SU-DHL-6 (cell line): Measurements from ENCODE around the gene SAMD4B.

Source experiments
- CTCF ChIP-seq: fragments of 200-600 bp; sonication (generic); IDR thresholded peaks from one replicate; pipeline ENCODE4 v1.5.1; 2017; ENCODE audit warnings: antibody characterized with exemption, mild to moderate bottlenecking, low read length, moderate library complexity; ENCODE audit not compliant: insufficient read depth, poor library complexity, severe bottlenecking
- EZH2phosphoT487 ChIP-seq: fragments of 200-600 bp; sonication (generic), shearing (Covaris generic); conservative IDR thresholded peaks from 2 replicates; pipeline ENCODE4 v1.6.1; 2018; ENCODE audit warnings: mild to moderate bottlenecking, antibody characterized with exemption, low read length, moderate library complexity, mixed read lengths

- TF ChIP-seq CTCF (no peak), EZH2phosphoT487 (no peak)
Observed at GRCh38 chr19:39319892-39320248, 22.4 kb upstream of the SAMD4B start.
